K562 (cell line): ENCODE results near the gene PPM1H. TPM values are rescaled to one million over a fixed set of nuclear protein-coding genes. Genes with fewer than 3 reads are reported as not detected.

ENCODE experiments used
- BCL6 ChIP-seq: fragments of 250-450 bp; sonication (Bioruptor Pico); IDR thresholded peaks from 2 replicates; pipeline ENCODE4 v1.4.0; 2020
- CCAR2 ChIP-seq: fragments of 200-400 bp; formaldehyde crosslinking; IDR thresholded peaks from 2 replicates; pipeline ENCODE4 v1.6.1; 2017; ENCODE audit warnings: mild to moderate bottlenecking, low read depth, low read length
- MED1 ChIP-seq: sonication (generic); formaldehyde crosslinking; IDR thresholded peaks from 2 replicates; pipeline ENCODE4 v1.8.1; 2023; ENCODE audit warnings: missing genetic modification reagents, borderline replicate concordance
- PRPF4 ChIP-seq: fragments of 200-400 bp; formaldehyde crosslinking; IDR thresholded peaks from one replicate; pipeline ENCODE4 v1.6.1; 2017; ENCODE audit warnings: low read length, low read depth, mild to moderate bottlenecking; ENCODE audit not compliant: insufficient read depth, poor library complexity, severe bottlenecking
- RBM17 ChIP-seq: fragments of 200-400 bp; formaldehyde crosslinking; IDR thresholded peaks from 2 replicates; pipeline ENCODE4 v1.6.1; 2017; ENCODE audit warnings: low read depth, mild to moderate bottlenecking, low read length, borderline replicate concordance
- RFX5 ChIP-seq: IDR thresholded peaks from 2 replicates; pipeline ENCODE4 v1.6.1; 2011; ENCODE audit warnings: low read depth, mild to moderate bottlenecking, improper control_type of control experiment, low read length
- RHOXF2B ChIP-seq: fragments of 250-450 bp; sonication (Bioruptor Pico); conservative IDR thresholded peaks from 2 replicates; pipeline ENCODE4 v1.5.1; 2021
- TAF15 ChIP-seq: fragments of 200-400 bp; formaldehyde crosslinking; IDR thresholded peaks from 2 replicates; pipeline ENCODE4 v1.6.1; 2017; ENCODE audit warnings: mild to moderate bottlenecking, low read depth, low read length, moderate library complexity
- TCF7 ChIP-seq: sonication (generic); IDR thresholded peaks from 2 replicates; pipeline ENCODE4 v1.6.1; 2016; ENCODE audit warnings: antibody characterized with exemption, borderline replicate concordance
- TCF7L2 ChIP-seq: fragments of 150-350 bp; IDR thresholded peaks from 2 replicates; pipeline ENCODE4 v1.6.1; 2016; ENCODE audit warnings: low read depth, mild to moderate bottlenecking, low read length, moderate library complexity
- ZNF407 ChIP-seq: fragments of 450-650 bp; IDR thresholded peaks from 2 replicates; pipeline ENCODE4 v1.6.1; 2016; ENCODE audit warnings: low read depth
- polyA plus RNA-seq, 8 experiments: library from polyadenylated mRNA; depleted of rRNA in 4 of 8; stranded (reverse) in 5 of 8; unstranded in 3 of 8; fragments of >200 nt; fragmentation: Nextera tagmentation in 2 of 8; fragmentation: Illumina TruSeq in 1 of 8; extraction: Ambion mirVana in 2 of 8; extraction: Trizol in 1 of 8; gene quantifications; 2 replicates each; pipeline versions ENCODE4 v1.2.1 to v1.2.3, GENCODE V29; 2011 to 2014; ENCODE audit warnings: inconsistent platforms in 1 of 8, missing spikeins in 1 of 8
- total RNA-seq, 7 experiments: library from RNA; depleted of rRNA in 6 of 7; stranded (reverse); fragments of >200 nt in 6 of 7; fragmentation: Illumina TruSeq in 2 of 7; extraction: Trizol in 2 of 7; gene quantifications; 2 replicates each; pipeline versions ENCODE4 v1.2.1 to v1.2.3, GENCODE V29; 2011 to 2021; ENCODE audit warnings: low replicate concordance in 1 of 7

Gene PPM1H
- total and polyA plus RNA-seq, 9 of the 15 experiments (the other 6 are each of a cell fraction or from before 2014, with no cell fraction given), result 5.3 to 29.3 (median 11.3) TPM

- TF ChIP-seq ZNF407 (no peak), CCAR2 (no peak), TCF7L2 (no peak), RBM17 (no peak), MED1 (CRISPR knock-in tag) (no peak), RHOXF2B (CRISPR knock-in tag) (no peak), RFX5 (no peak), BCL6 (CRISPR knock-in tag) (no peak), TCF7 (no peak), TAF15 (no peak), PRPF4 (no peak)
Measured at GRCh38 chr12:62602255-62603060, 332.5 kb downstream of the PPM1H start (continued).
